Glutamatergic neuron (in vitro differentiated cells): ENCODE results near the gene P2RY2. TPM values are rescaled to one million over a fixed set of nuclear protein-coding genes. Genes with fewer than 3 reads are reported as not detected.

Experiments
- DNase-seq: peaks from one replicate; pipeline ENCODE4 v3.0.0; 2022
- H3K27ac Mint-ChIP-seq: one replicate; pipeline ENCODE4 v1.8.0; 2020; ENCODE audit warnings: mild to moderate bottlenecking, mixed read lengths, inconsistent platforms; ENCODE audit not compliant: unreplicated experiment
- H3K27me3 Mint-ChIP-seq: one replicate; pipeline ENCODE4 v1.8.0; 2020; ENCODE audit warnings: mild to moderate bottlenecking, moderate library complexity, mixed read lengths, inconsistent platforms; ENCODE audit not compliant: unreplicated experiment
- H3K36me3 Mint-ChIP-seq: one replicate; pipeline ENCODE4 v1.8.0; 2020; ENCODE audit warnings: mild to moderate bottlenecking, mixed read lengths, inconsistent platforms; ENCODE audit not compliant: unreplicated experiment
- H3K4me1 Mint-ChIP-seq: one replicate; pipeline ENCODE4 v1.8.0; 2020; ENCODE audit warnings: mild to moderate bottlenecking, low read depth, mixed read lengths, inconsistent platforms; ENCODE audit not compliant: unreplicated experiment
- H3K4me3 Mint-ChIP-seq: one replicate; pipeline ENCODE4 v1.8.0; 2020; ENCODE audit warnings: mild to moderate bottlenecking, mixed read lengths, inconsistent platforms; ENCODE audit not compliant: unreplicated experiment
- H3K9me3 Mint-ChIP-seq: one replicate; pipeline ENCODE4 v1.8.0; 2020; ENCODE audit warnings: mild to moderate bottlenecking, moderate library complexity, mixed read lengths, inconsistent platforms; ENCODE audit not compliant: unreplicated experiment
- total RNA-seq: library from RNA; stranded (reverse); fragmentation: NEBNext Ultra II Directional; extraction: Animal tissue kit (Norgen Biotek cat#: 25700); gene quantifications from one replicate; pipeline ENCODE4 v1.2.1, GENCODE V29; 2021; ENCODE audit not compliant: unreplicated experiment
- TF ChIP-seq, protein P1 (sequence below): fragments of 200-600 bp; sonication (generic); IDR thresholded peaks from one replicate; pipeline ENCODE4 v1.5.0; 2021; ENCODE audit not compliant: partially characterized antibody, unreplicated experiment

The P2RY2 gene
- total RNA-seq, 1 donor from 2014 or later, result 0.69 TPM

- peak; percentile 2 for DNase-seq
- TF ChIP-seq, protein P1, sequence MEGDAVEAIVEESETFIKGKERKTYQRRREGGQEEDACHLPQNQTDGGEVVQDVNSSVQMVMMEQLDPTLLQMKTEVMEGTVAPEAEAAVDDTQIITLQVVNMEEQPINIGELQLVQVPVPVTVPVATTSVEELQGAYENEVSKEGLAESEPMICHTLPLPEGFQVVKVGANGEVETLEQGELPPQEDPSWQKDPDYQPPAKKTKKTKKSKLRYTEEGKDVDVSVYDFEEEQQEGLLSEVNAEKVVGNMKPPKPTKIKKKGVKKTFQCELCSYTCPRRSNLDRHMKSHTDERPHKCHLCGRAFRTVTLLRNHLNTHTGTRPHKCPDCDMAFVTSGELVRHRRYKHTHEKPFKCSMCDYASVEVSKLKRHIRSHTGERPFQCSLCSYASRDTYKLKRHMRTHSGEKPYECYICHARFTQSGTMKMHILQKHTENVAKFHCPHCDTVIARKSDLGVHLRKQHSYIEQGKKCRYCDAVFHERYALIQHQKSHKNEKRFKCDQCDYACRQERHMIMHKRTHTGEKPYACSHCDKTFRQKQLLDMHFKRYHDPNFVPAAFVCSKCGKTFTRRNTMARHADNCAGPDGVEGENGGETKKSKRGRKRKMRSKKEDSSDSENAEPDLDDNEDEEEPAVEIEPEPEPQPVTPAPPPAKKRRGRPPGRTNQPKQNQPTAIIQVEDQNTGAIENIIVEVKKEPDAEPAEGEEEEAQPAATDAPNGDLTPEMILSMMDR, result no peak
- peaks cover 3% of the 10 kb centered on the region for H3K4me1 Mint-ChIP-seq
- no peak overlapping the region for H3K27ac Mint-ChIP-seq
- H3K27me3 Mint-ChIP-seq, result no peaks in the 10 kb centered on the region
- H3K36me3 Mint-ChIP-seq, result no peaks in the 10 kb centered on the region
- H3K9me3 Mint-ChIP-seq, result no peaks in the 10 kb centered on the region
- no peak overlapping the region for H3K4me3 Mint-ChIP-seq
Measured at GRCh38 chr11:73237471-73238290, 19.6 kb downstream of the P2RY2 start.

- no peaks in the 10 kb centered on the region for H3K36me3 Mint-ChIP-seq
- no peak for DNase-seq
- H3K4me3 Mint-ChIP-seq, result no peak overlapping the region
- peaks cover 2% of the 10 kb centered on the region for H3K4me1 Mint-ChIP-seq
- no peak overlapping the region for H3K27ac Mint-ChIP-seq
- H3K27me3 Mint-ChIP-seq, result no peaks in the 10 kb centered on the region
- no peaks in the 10 kb centered on the region for H3K9me3 Mint-ChIP-seq
- TF ChIP-seq, protein P1, result no peak
Measured at GRCh38 chr11:73239111-73239521, 21.0 kb downstream of the P2RY2 start.

DNA sequence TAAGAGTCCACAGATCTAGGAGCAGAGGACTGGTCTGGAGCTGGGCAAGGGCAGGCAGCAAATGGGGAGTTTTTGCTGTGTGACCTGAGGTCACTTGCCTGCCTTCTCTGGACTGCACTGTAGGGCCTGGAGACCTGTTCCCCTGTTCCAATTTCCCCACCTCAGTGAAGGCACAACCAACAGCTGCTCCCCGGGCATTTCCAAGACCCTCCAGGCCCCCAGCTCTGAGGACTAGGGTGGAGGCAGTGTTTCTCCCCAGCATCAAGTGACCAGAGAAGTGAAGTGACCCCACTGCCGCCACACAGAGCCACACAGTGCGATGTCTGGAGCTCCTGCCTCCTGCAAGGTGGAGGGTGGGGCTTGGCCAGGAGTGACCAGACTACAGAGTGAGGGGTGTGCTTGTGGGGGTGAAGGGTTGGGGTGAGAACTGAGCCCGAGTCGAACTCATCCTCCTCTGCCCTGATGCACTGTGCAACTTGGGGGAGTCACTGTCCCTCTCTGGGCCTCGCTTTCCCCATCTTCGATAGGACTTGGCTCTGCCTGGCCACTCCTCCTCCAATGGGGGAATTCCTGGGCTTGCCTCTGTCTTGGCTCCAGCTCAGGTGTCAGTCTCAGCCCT lies 21.6 kb downstream of the P2RY2 start:
- H3K36me3 Mint-ChIP-seq, result no peaks in the 10 kb centered on the region
- no peaks in the 10 kb centered on the region for H3K27me3 Mint-ChIP-seq
- H3K9me3 Mint-ChIP-seq, result no peaks in the 10 kb centered on the region
- H3K27ac Mint-ChIP-seq, result no peak overlapping the region
- peaks cover 2% of the 10 kb centered on the region for H3K4me1 Mint-ChIP-seq
- DNase-seq, result no peak
- TF ChIP-seq, protein P1, result no peak
- no peak overlapping the region for H3K4me3 Mint-ChIP-seq

GRCh38 chr11:73240190-73240781 lies 22.2 kb downstream of the P2RY2 start:
- peaks cover 4% of the 10 kb centered on the region for H3K27me3 Mint-ChIP-seq
- no peaks in the 10 kb centered on the region for H3K36me3 Mint-ChIP-seq
- peaks cover 4% of the 10 kb centered on the region for H3K4me1 Mint-ChIP-seq
- TF ChIP-seq, protein P1, result no peak
- H3K9me3 Mint-ChIP-seq, result no peaks in the 10 kb centered on the region
- H3K27ac Mint-ChIP-seq, result no peak overlapping the region
- no peak overlapping the region for H3K4me3 Mint-ChIP-seq
- no peak for DNase-seq

- H3K27ac Mint-ChIP-seq, result no peak overlapping the region
- peaks cover 4% of the 10 kb centered on the region for H3K4me1 Mint-ChIP-seq
- no peak overlapping the region for H3K4me3 Mint-ChIP-seq
Measured at GRCh38 chr11:73241300-73241699, 23.2 kb downstream of the P2RY2 start.

More at GRCh38 chr11:73241300-73241699, 23.2 kb downstream of the P2RY2 start:
- H3K9me3 Mint-ChIP-seq, result no peaks in the 10 kb centered on the region
- peaks cover 6% of the 10 kb centered on the region for H3K27me3 Mint-ChIP-seq
- no peaks in the 10 kb centered on the region for H3K36me3 Mint-ChIP-seq
- TF ChIP-seq, protein P1, result no peak
- no peak for DNase-seq
